Natural killer cell (primary cell): ENCODE data around the gene DOCK2. TPM values are rescaled to one million over a fixed set of nuclear protein-coding genes. Genes with fewer than 3 reads are reported as not detected.
A peak's percentile ranks its signal among the peaks of the same experiment; 100 is the strongest.

ENCODE experiments used
- ATAC-seq, 3 donors: fragments of 150-1000 bp in 2 of 3; fragments of 200-7000 bp in 1 of 3; cut with Tn5 transposase; 1 replicate in 1 of 3; 2 replicates in 2 of 3; pipeline ENCODE4 v1.10.0; 2021; ENCODE audit warnings: mild to moderate bottlenecking in 2 of 3, moderate library complexity in 2 of 3
- DNase-seq, 2 donors: peaks; one replicate each; pipeline versions ENCODE4 v3.0.0 to v3.0.0-alpha.2; 2013 to 2021; ENCODE audit warnings: mixed read lengths in 1 of 2
- H3K27ac ChIP-seq: one replicate; pipeline ENCODE4 v1.5.1; 2013; ENCODE audit warnings: mild to moderate bottlenecking, low read length
- H3K27me3 ChIP-seq: one replicate; pipeline ENCODE4 v1.6.1; 2013; ENCODE audit warnings: low read length; ENCODE audit not compliant: control insufficient read depth, insufficient read depth
- H3K36me3 ChIP-seq: one replicate; pipeline ENCODE4 v1.6.1; 2013; ENCODE audit warnings: low read length; ENCODE audit not compliant: control insufficient read depth, insufficient read depth
- H3K4me1 ChIP-seq: one replicate; pipeline ENCODE4 v1.6.1; 2013; ENCODE audit warnings: low read length; ENCODE audit not compliant: control insufficient read depth, insufficient read depth
- H3K4me3 ChIP-seq: one replicate; pipeline ENCODE4 v1.5.1; 2013; ENCODE audit warnings: low read length
- H3K9me3 ChIP-seq: one replicate; pipeline ENCODE4 v1.6.1; 2013; ENCODE audit warnings: low read length; ENCODE audit not compliant: control insufficient read depth, insufficient read depth
- H3K27ac Mint-ChIP-seq, 2 donors: one replicate each; pipeline ENCODE4 v1.8.0; 2022; ENCODE audit warnings: mild to moderate bottlenecking in 2 of 2, mixed read lengths in 2 of 2, moderate library complexity in 1 of 2
- H3K27me3 Mint-ChIP-seq, 2 donors: one replicate each; pipeline ENCODE4 v1.8.0; 2022; ENCODE audit warnings: low read depth in 2 of 2, mixed read lengths in 2 of 2
- H3K36me3 Mint-ChIP-seq: one replicate; pipeline ENCODE4 v1.8.0; 2022; ENCODE audit warnings: mixed read lengths
- H3K4me1 Mint-ChIP-seq, 2 donors: one replicate each; pipeline ENCODE4 v1.8.0; 2022; ENCODE audit warnings: mixed read lengths in 2 of 2
- H3K4me3 Mint-ChIP-seq: one replicate; pipeline ENCODE4 v1.8.0; 2022; ENCODE audit warnings: mild to moderate bottlenecking, moderate library complexity, mixed read lengths
- H3K9me3 Mint-ChIP-seq, 2 donors: one replicate each; pipeline ENCODE4 v1.8.0; 2022; ENCODE audit warnings: mixed read lengths in 2 of 2
- WGBS: methylation state at CpG from one replicate; pipeline ENCODE4 v1.1.7; 2013; ENCODE audit warnings: missing lambda C conversion rate; ENCODE audit not compliant: insufficient coverage; 5-methylcytosine and 5-hydroxymethylcytosine counted together
- intact Hi-C: fragments of 100-400 bp; cut with micrococcal nuclease; formaldehyde crosslinking; loops from one replicate; pipeline ENCODE4 v1.14.2; 2022
- total RNA-seq, 4 donors: library from RNA; stranded (reverse); fragments of 120-200 nt in 1 of 4; gene quantifications; one replicate each; pipeline versions ENCODE4 v1.2.3 to v1.2.4, GENCODE V29; 2013 to 2022
- TF ChIP-seq, protein P1 (sequence below): fragments of 200-600 bp; IDR thresholded peaks from one replicate; pipeline ENCODE4 v1.8.0; 2022; ENCODE audit warnings: antibody characterized with exemption

Gene DOCK2
- total RNA-seq, 3 donors from 2014 or later (not counting 1 experiment from before 2014, with no cell fraction given), result 317 to 361 (median 320) TPM

GRCh38 chr5:169789417-169789940 is 152.4 kb downstream of the DOCK2 start:
- Mint-ChIP-seq H3K27ac (peak overlapping the region in 1 of 2 donors; percentile 9), H3K27me3 (no peaks in the 10 kb centered on the region), H3K36me3 (peaks cover 15% of the 10 kb centered on the region), H3K4me1 (peaks cover 34 to 46% of the 10 kb centered on the region in 2 donors), H3K9me3 (no peaks in the 10 kb centered on the region), H3K4me3 (no peak overlapping the region)
- Histone ChIP-seq H3K9me3 (no peaks in the 10 kb centered on the region), H3K27ac (no peak overlapping the region), H3K36me3 (peaks cover 26% of the 10 kb centered on the region), H3K4me1 (no peaks in the 10 kb centered on the region), H3K4me3 (no peak overlapping the region), H3K27me3 (no peaks in the 10 kb centered on the region)
- TF ChIP-seq, protein P1, sequence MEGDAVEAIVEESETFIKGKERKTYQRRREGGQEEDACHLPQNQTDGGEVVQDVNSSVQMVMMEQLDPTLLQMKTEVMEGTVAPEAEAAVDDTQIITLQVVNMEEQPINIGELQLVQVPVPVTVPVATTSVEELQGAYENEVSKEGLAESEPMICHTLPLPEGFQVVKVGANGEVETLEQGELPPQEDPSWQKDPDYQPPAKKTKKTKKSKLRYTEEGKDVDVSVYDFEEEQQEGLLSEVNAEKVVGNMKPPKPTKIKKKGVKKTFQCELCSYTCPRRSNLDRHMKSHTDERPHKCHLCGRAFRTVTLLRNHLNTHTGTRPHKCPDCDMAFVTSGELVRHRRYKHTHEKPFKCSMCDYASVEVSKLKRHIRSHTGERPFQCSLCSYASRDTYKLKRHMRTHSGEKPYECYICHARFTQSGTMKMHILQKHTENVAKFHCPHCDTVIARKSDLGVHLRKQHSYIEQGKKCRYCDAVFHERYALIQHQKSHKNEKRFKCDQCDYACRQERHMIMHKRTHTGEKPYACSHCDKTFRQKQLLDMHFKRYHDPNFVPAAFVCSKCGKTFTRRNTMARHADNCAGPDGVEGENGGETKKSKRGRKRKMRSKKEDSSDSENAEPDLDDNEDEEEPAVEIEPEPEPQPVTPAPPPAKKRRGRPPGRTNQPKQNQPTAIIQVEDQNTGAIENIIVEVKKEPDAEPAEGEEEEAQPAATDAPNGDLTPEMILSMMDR, result no peak
- WGBS, result no CpG with 5 or more reads among the region's 1 CpG
- intact Hi-C loops, result no loop called here
- ATAC-seq (no peak), DNase-seq (no peak)

DNA sequence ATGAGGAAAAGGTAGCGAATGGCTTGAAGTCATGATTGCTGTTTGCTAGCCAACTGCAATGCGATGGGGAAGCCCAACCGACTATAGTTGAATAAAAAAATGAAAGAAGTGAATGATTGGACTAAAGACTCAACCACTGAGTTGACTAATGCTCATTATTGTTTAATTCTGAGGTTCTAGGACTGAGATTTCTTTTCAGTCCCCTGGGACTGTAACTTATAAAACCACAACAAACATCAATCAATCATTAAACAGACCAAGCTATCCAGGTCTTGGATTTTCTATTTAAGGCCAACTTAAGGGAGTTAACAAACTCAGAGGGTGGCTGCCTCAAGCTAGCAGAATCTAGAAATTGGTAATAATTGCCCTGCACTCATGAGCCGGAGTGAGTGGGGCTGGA is 154.2 kb downstream of the DOCK2 start:
- Histone ChIP-seq H3K27me3 (no peaks in the 10 kb centered on the region), H3K27ac (no peak overlapping the region), H3K4me3 (no peak overlapping the region), H3K4me1 (no peaks in the 10 kb centered on the region), H3K36me3 (peaks cover 21% of the 10 kb centered on the region), H3K9me3 (no peaks in the 10 kb centered on the region)
- no peak overlapping the region for H3K4me3 Mint-ChIP-seq
- intact Hi-C loops, result no loop called here
- DNase-seq, result no peak
- peak overlapping the region in 1 of 2 donors; percentile 8 for H3K27ac Mint-ChIP-seq
- H3K4me1 Mint-ChIP-seq, result peaks cover 44 to 50% of the 10 kb centered on the region in 2 donors
- TF ChIP-seq, protein P1, result no peak
- no peaks in the 10 kb centered on the region for H3K9me3 Mint-ChIP-seq
- WGBS, result 91% methylated on average over 4 of the region's 4 CpGs
- H3K27me3 Mint-ChIP-seq, result no peaks in the 10 kb centered on the region
- peaks cover 15% of the 10 kb centered on the region for H3K36me3 Mint-ChIP-seq
- no peak for ATAC-seq

DNA sequence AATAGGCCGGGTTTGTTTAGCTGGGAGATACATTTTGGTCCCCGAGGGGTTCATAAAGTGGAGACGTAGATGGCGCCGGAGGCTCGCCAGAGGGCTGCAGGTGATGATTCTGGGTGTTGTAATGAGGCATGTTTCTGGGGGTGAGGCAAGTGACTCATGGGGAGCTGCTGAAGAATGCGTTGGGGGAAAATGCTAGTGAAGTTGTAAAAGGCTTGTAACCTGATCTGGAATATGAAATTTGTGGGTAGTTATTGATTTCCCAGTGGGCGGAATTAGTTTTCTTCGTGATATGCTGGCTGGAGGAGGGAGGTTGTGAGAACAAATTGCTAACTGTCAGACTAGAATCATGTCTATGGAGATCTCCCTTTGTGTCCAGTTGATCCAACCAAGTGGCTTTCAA is 158.3 kb downstream of the DOCK2 start:
- H3K27ac ChIP-seq, result no peak overlapping the region
- H3K36me3 ChIP-seq, result peaks cover 18% of the 10 kb centered on the region
- TF ChIP-seq, protein P1, result no peak
- H3K27me3 ChIP-seq, result no peaks in the 10 kb centered on the region
- Mint-ChIP-seq H3K4me3 (no peak overlapping the region), H3K27me3 (no peaks in the 10 kb centered on the region), H3K27ac (peak overlapping the region in 1 of 2 donors; percentile 17), H3K9me3 (no peaks in the 10 kb centered on the region), H3K36me3 (peaks cover 7% of the 10 kb centered on the region), H3K4me1 (peaks cover 43 to 44% of the 10 kb centered on the region in 2 donors)
- ATAC-seq (no peak), DNase-seq (no peak)
- intact Hi-C loops, result no loop called here
- no peak overlapping the region for H3K4me3 ChIP-seq
- WGBS, result 97% methylated on average over 9 of the region's 9 CpGs
- H3K9me3 ChIP-seq, result no peaks in the 10 kb centered on the region
- H3K4me1 ChIP-seq, result no peaks in the 10 kb centered on the region

DNA sequence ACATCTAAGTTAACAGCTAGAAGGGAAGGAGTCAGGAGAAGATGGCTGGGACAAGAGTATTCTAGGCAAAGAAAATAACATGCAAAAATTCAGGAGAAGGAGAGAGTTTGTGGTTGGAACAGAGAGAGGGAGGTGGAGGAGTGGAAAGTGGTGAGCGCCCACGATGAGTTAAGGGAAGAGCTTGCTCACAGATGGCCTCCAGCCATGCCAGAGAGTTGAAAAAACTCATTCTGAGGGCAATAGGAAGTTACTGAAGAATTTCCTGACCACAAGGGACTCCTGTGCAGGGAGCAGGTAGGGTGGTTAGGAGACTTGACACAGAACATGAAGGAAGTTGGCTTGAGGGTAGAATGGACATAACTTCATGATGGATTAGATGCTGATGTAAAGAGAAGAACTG is 159.7 kb downstream of the DOCK2 start:
- H3K27me3 ChIP-seq, result no peaks in the 10 kb centered on the region
- no peaks in the 10 kb centered on the region for H3K4me1 ChIP-seq
- Mint-ChIP-seq H3K27me3 (no peaks in the 10 kb centered on the region), H3K4me3 (no peak overlapping the region), H3K9me3 (no peaks in the 10 kb centered on the region), H3K27ac (peak overlapping the region; percentile 1 to 27), H3K36me3 (peaks cover 7% of the 10 kb centered on the region), H3K4me1 (peaks cover 40 to 47% of the 10 kb centered on the region in 2 donors)
- no peak for DNase-seq
- peaks cover 18% of the 10 kb centered on the region for H3K36me3 ChIP-seq
- H3K9me3 ChIP-seq, result no peaks in the 10 kb centered on the region
- intact Hi-C loops, result no loop called here
- no peak for ATAC-seq
- TF ChIP-seq, protein P1, result no peak
- 74% methylated on average over 2 of the region's 2 CpGs for WGBS
- H3K27ac ChIP-seq, result no peak overlapping the region
- H3K4me3 ChIP-seq, result no peak overlapping the region
